ENCODE results near the gene EFCAB11. TPM values are rescaled to one million over a fixed set of nuclear protein-coding genes. Genes with fewer than 3 reads are reported as not detected.

EFCAB11 gene
- total and polyA plus RNA-seq, 9 of the 15 experiments (the other 6 are each of a cell fraction or from before 2014, with no cell fraction given) = 13.4 to 37.9 (median 17.4) TPM

GRCh38 chr14:89848165-89848564 is 106.4 kb downstream of the EFCAB11 start:
- H3K79me2 ChIP-seq (ENCODE audit: control insufficient read depth, insufficient read depth, low read length) = no peaks in the 10 kb centered on the region
- no peaks in the 10 kb centered on the region for H3K9me1 ChIP-seq (ENCODE audit: control insufficient read depth, insufficient read depth, low read length)
- no TSS peak for BruUV-seq (replicated peaks)
- H3K27ac ChIP-seq (ENCODE audit: extremely low read depth, low read depth, low read length) = no peak overlapping the region
- no peaks in the 10 kb centered on the region for H3K9me3 ChIP-seq (replicated peaks; ENCODE audit: control insufficient read depth, insufficient read depth, low read depth, low read length)
- ATAC-seq = no peak
- WGBS (ENCODE audit: insufficient coverage, low coverage, missing lambda C conversion rate) = 21% methylated on average over 2 of the region's 2 CpGs
- no peak for DNase-seq (ENCODE audit: extremely low read depth in 1 of 4, low spot score in 3 of 4)
- no peaks in the 10 kb centered on the region for H3K4me1 ChIP-seq (replicated peaks in 1 of 2; ENCODE audit: control insufficient read depth in 2 of 2, insufficient read depth in 2 of 2, low read length in 2 of 2)
- no peaks in the 10 kb centered on the region for H3K36me3 ChIP-seq (ENCODE audit: control insufficient read depth, insufficient read depth, low read length)
- no peak overlapping the region for H3K9ac ChIP-seq (ENCODE audit: insufficient read depth in 1 of 2, low read depth in 2 of 2, low read length in 2 of 2)
- no peaks in the 10 kb centered on the region for H4K20me1 ChIP-seq (replicated peaks; ENCODE audit: control insufficient read depth, insufficient read depth, low read length)
- in situ Hi-C loops (cut with MboI) (no loop called here), intact Hi-C loops (cut with micrococcal nuclease) (no loop called here)
- ChIA-PET CTCF (ENCODE audit: low intra/inter-chr PET ratio) (no interaction called here), POLR2A (no interaction called here)
- no peak overlapping the region for H3K4me2 ChIP-seq (ENCODE audit: insufficient read depth, low read length)
- no peak overlapping the region for H3K4me3 ChIP-seq
- H2AFZ ChIP-seq (ENCODE audit: low read depth, low read length) = no peak overlapping the region
- FAIRE-seq = no peak
- H3K27me3 ChIP-seq (ENCODE audit: control insufficient read depth in 2 of 2, insufficient read depth in 2 of 2, low read length in 2 of 2) = no peaks in the 10 kb centered on the region
- TF ChIP-seq SIN3A (IDR thresholded peaks at IDR 0.05; ENCODE audit: borderline replicate concordance in 2 of 2, control insufficient read depth in 1 of 2, low read depth in 2 of 2, low read length in 2 of 2) (no peak), RFX7 (CRISPR knock-in tag; IDR thresholded peaks at IDR 0.05) (no peak), DACH1 (IDR thresholded peaks at IDR 0.05; ENCODE audit: partially characterized antibody) (no peak), POLR2AphosphoS5 (IDR thresholded peaks at IDR 0.05; ENCODE audit: control insufficient read depth, insufficient read depth, low read depth, low read length) (no peak), PRPF4 (IDR thresholded peaks at IDR 0.05; ENCODE audit: insufficient read depth, low read depth, low read length, poor library complexity, severe bottlenecking) (no peak), EGR1 (conservative IDR thresholded peaks at IDR 0.05) (no peak), FOXP4 (CRISPR knock-in tag; IDR thresholded peaks at IDR 0.05; ENCODE audit: borderline replicate concordance) (no peak), HOXB6 (CRISPR knock-in tag; IDR thresholded peaks at IDR 0.05; ENCODE audit: borderline replicate concordance) (no peak), PATZ1 (CRISPR knock-in tag; IDR thresholded peaks at IDR 0.05; ENCODE audit: borderline replicate concordance) (no peak), E2F6 (IDR thresholded peaks at IDR 0.05; ENCODE audit: borderline replicate concordance in 1 of 2, extremely low read depth in 1 of 2, insufficient read depth in 1 of 2, insufficient read length in 1 of 2, low read depth in 1 of 2, low read length in 1 of 2, poor library complexity in 1 of 2, severe bottlenecking in 1 of 2) (no peak), ZNF175 (CRISPR knock-in tag; IDR thresholded peaks at IDR 0.05; ENCODE audit: low read depth) (no peak), SNRNP70 (optimal IDR thresholded peaks at IDR 0.05; ENCODE audit: low read depth, low read length) (no peak), STAG1 (CRISPR knock-in tag; IDR thresholded peaks at IDR 0.05; ENCODE audit: borderline replicate concordance) (no peak), ZNF146 (CRISPR knock-in tag; IDR thresholded peaks at IDR 0.05; ENCODE audit: unreplicated experiment) (no peak), TFAM (CRISPR knock-in tag; conservative IDR thresholded peaks at IDR 0.05) (no peak), BHLHE40 (IDR thresholded peaks at IDR 0.05; ENCODE audit: low read length) (no peak)
